GM21576 (cell line): ENCODE data around the gene TMEM62.
A peak's percentile ranks its signal among the peaks of the same experiment; 100 is the strongest.
"Not testable (repeated sequence)": the region's sequence is repeated elsewhere in the genome, so short reads cannot be mapped to it uniquely, and the experiment has no call there.

Experiments
- ATAC-seq: cut with Tn5 transposase; IDR thresholded peaks from one replicate; pipeline ENCODE4 v1.9.1; 2021; ENCODE audit warnings: mild to moderate bottlenecking, moderate library complexity; ENCODE audit not compliant: unreplicated experiment

Gene TMEM62

DNA sequence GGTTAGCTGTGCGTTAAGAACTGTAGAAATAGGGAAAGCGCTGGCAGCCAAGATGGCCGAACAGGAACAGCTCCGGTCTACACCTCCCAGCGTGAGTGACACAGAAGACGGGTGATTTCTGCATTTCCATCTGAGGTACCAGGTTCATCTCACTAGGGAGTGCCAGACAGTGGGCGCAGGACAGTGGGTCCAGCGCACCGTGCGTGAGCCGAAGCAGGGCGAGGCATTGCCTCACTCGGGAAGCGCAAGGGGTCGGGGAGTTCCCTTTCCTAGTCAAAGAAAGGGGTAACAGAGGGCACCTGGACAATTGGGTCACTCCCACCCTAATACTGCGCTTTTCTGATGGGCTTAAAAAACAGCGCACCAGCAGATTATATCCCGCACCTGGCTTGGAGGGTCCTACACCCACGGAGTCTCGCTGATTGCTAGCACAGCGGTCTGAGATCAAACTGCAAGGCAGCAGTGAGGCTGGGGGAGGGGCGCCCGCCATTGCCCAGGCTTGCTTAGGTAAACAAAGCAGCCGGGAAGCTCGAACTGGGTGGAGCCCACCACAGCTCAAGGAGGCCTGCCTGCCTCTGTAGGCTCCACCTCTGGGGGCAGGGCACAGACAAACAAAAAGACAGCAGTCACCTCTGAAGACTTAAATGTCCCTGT, 42.4 kb downstream of the TMEM62 start:
- not testable (repeated sequence) for ATAC-seq

DNA sequence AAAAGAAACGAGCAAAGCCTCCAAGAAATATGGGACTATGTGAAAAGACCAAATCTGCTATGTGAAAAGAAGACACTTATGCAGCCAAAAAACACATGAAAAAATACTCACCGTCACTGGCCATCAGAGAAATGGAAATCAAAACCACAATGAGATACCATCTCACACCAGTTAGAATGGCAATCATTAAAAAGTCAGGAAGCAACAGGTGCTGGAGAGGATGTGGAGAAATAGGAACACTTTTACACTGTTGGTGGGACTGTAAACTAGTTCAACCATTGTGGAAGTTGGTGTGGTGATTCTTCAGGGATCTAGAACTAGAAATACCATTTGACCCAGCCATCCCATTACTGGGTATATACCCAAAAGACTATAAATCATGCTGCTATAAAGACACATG, 43.8 kb downstream of the TMEM62 start:
- ATAC-seq, result not testable (repeated sequence)

DNA sequence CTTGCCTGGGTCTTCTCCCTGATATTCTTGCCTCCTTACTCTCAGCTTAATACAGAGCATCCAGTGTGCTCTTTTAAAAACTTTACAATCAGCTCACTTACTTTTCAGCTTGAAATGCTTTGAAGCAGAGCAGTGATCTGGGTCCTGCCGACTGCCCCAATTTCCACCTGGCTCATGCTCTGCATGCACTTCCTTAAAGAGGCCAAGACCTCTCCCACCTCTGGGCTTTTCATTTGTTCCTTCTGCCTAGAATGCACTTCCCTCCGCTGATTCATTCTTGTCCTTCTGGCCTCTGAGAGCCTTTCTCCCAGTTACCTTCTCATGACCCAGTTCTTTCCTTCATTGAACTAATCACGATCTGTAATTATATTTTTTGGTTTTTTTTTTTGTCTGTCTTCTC, 49.9 kb downstream of the TMEM62 start:
- ATAC-seq, result no peak

DNA sequence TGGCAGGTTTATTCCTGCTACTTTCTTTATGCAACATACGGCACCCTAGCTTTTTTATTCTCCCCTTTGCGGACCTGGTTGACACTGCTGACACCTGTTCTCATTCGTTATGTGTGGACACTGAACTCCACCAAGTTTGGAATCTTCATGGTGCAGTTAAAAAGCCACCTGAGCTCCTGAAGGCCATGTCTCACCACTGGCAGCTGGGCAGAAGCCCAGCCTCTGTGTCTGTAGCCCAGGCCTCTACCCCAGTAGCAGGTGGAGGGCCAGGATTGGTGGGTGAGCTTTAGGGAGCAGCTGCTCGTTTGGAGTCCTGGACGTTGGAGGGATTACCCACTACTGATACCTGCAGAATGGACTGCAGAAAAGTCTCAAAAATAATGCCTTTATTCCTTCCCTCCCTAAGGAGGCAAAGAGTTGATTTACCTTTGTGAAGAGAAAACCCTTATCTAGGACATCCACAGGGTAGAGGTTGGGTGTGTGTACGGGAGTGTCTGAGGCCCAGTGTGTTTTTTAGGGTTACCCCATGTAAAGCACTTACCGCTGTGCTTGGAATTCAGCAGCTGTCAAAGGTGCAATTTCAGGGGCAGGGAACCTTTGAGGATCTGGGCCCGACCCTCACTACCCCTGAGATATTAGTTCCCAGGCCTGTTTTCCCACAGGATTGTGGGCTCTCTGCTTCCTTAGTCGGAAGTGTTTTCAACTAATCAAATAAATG, 51.2 kb downstream of the TMEM62 start:
- no peak for ATAC-seq

DNA sequence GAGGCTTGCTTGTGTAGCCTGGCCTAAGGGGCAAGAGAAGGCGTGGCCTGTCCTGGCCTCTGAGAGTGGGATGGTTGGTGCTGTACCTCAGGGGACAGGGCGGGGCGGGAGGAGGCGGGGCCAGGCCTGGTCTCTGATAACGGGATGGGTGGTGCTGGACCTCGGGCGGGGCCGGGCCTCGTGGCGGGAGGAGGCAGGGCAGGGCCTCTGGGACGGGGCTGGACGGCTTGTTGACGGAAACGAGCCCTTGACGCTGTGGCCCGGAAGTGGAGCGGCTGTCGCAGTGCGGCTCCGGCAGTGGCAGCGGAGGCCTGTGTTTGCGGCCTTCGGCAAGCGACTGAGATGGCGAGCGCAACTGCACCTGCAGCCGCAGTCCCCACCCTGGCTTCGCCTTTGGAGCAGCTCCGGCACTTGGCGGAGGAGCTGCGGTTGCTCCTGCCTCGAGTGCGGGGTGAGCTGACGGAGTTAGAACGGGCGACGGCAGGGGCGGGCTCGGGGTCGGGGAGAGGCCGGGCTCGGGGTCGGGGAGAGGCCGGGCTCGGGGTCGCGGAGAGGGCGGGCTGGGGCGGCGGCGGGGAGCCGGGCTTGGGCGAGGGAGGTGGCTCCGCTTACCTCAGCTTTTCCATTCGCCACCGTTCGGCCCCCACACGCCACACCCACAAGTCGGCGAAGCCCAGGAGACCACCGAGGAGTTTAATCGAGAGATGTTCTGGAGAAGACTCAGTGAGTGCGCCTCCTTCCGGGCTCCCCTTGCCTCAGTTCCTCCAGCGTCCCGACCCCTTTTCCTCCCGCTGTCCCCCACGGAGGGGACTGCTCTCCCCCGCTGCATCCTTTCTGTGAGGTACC, 52.0 kb downstream of the TMEM62 start, which contains the start of gene CCNDBP1:
Gene CCNDBP1, plus strand, starts transcription at position 247 of the 846 bp plus-strand sequence. Its CDS starts 96 bp downstream, at position 343.
- ATAC-seq, result peak; percentile 93

DNA sequence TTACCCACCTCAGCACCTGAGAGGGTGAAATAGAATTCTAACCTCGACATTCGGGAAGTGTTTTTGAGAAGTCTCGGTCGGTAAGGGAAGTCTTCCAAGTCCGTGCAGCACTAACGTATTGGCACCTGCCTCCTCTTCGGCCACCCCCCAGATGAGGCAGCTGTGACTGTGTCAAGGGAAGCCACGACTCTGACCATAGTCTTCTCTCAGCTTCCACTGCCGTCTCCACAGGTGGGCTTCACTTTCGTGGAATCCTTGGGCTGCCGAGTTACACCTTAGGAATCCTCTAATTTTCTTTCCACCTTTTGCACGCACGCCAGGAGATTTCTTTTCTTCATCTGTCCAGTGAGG, 52.6 kb downstream of the TMEM62 start:
- ATAC-seq, result peak; percentile 13

DNA sequence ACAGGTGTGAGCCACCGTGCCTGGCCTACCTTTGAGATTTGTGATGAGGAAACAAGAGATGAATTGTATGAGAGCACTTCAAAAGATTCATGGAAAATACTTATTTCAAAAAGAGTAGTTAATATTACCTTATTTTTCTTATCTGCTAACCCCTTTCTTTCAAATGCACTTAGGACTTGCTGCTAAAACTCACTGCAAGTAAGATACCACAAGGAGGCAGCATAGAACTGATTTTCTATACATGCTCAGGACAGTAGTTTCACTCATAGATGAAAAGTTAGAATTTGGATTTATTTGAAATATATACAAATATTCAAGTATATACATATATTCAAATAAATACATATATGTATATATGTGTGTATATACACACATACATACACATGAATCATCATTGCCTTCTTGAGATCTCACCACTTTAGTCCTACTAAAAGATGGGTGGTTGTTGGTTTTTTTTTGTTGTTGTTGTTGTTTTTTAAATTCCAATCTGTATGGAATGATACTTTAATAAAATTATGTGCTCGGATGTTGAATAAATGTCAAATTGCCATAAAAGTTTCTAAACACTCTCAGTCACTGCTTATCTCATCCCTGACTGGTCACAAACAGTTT, 54.3 kb downstream of the TMEM62 start:
- no peak for ATAC-seq

DNA sequence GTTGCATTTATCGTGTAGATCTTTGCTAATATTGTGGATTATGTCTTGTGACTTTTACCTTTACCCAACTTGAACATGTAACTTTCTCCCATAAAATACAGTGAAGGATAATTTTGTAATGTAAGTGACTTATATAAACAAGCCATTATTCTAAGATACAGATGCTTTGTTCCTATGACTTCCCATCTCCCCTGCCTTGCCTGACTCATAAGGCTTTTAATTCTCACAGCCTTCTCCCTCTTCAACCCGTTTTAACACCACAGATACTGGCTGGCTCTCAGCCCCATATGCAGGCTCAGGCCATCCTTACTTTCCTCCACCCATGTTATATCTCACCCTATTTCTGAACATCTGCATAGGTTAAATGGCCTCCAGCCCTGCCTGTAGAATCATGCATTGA, 55.9 kb downstream of the TMEM62 start:
- no peak for ATAC-seq

DNA sequence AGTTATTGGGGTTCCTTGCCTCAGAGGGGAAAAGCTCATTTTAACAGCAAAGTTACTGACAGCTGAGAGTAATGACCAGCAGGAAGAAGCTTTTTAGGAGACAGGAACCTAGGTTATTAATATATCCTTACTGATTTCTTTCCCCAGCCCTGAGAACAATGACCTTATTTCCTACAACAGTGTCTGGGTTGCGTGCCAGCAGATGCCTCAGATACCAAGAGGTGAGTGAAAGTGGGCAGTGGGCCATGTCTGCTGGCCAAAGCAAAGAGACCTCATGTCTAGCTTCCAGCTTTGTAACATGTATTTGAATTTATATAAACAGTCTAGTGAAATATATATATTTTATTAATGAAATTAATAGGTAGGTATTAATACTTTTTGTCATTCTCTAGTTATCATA, 56.8 kb downstream of the TMEM62 start:
- ATAC-seq, result no peak

DNA sequence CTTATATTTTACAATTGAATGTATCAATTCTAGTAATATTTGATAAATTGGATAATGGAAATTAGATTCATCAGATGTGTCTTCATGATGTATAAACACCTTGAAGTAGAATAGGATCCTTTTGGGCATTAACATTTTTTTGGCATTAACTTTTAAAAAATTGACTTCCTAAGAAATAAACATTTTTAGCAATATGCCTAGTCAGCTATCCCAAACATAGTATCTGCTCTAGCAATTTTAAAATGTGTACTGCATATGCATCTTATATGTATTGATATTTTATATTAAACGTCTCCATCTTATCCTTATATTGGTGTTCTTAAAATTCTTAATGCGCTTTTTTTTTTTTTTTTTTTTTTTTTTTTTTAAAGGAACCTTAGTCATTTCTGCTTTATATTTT, 60.3 kb downstream of the TMEM62 start:
- no peak for ATAC-seq

DNA sequence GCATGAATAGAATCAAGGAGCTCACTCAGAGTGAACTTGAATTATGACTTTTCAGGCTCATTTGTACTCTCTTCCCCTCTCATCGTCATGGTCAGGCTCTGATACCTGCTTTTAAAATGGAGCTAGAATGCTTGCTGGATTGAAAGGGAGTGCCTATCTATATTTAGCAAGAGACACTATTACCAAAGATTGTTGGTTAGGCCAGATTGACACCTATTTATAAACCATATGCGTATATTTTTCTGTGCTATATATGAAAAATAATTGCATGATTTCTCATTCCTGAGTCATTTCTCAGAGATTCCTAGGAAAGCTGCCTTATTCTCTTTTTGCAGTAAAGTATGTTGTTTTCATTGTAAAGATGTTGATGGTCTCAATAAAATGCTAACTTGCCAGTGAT, 61.4 kb downstream of the TMEM62 start:
- no peak for ATAC-seq

DNA sequence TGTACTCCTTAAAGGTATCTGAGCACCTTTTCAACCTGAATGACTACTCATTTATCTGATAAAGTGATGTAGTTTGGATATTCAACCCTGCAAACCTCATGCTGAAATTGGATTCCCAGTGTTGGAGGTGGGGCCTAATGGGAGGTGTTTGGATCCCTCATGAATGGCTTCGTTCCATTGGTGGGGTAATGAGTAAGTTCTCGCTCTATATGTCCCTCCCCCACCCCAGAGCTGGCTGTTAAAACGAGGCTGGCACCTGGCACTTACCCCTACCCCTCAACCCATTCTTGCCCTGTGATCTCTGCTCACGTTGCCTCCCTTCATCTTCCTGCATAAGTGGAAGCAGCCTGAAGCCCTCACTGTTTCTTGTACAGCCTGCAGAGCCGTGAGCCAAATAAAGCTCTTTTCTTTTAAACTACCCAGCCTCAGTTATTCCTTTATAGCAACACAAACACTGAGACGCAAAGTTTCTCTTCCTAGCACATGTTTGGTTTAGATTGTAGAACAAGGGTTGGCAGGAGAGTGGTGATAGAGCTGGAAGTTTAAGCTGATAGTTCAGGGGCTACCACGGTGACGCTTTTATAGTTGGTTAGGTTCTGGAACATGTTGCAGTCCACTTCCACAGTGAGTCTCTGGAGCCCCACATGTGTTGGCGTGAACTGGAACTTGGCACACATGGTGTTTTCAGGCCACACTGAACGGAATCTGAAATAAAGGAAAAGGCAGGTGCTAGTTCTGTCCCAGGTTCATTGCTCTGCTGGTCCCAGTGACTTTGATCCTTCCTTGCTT, 63.6 kb downstream of the TMEM62 start:
- ATAC-seq, result no peak

DNA sequence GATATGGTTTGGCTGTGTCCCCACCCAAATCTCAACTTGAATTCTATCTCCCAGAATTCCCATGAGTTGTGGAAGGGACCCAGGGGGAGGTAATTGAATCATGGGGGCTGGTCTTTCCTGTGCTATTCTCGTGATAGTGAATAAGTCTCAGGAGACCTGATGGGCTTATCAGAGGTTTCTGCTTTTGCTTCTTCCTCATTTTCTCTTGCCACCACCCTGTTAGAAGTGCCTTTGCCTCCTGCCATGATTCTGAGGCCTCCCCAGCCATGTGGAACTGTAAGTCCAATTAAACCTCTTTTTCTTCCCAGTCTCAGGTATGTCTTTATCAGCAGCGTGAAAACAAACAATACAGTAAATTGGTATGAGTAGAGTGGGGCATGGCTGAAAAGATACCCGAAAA, 64.4 kb downstream of the TMEM62 start:
- not testable (repeated sequence) for ATAC-seq

DNA sequence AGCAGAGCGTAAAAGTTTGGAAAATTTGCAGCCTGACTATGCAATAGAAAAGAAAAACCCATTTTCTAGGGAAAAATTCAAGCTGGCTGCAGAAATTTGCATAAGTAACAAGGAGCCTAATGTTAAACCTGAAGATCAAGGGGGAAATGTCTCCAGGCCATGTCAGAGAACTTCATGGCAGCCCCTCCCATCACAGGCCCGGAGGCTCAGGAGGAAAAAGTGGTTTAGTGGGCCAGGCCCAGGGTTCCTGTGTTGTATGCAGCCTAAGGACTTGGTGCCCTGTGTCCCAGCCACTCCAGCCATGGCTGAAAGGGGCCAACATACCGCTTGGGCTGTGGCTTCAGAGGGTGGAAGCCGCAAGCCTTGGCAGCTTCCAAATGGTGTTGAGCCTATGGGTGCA, 65.2 kb downstream of the TMEM62 start:
- not testable (repeated sequence) for ATAC-seq

DNA sequence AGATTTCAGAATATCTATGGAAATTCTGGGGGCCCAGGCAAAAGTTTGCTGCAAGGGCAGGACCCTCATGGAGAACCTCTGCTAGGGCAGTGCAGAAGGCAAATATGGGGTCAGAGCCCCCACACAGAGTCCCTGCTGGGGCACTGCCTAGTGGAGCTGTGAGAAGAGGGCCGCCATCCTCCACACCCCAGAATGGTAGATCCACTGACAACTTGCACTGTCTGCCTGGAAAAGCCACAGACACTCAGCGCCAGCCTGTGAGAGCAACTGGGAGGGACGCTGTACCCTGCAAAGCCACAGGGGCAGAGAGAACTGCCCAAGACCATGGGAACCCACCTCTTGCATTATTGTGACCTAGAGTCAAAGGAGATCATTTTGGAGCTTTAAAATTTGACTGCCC, 65.6 kb downstream of the TMEM62 start:
- no peak for ATAC-seq

DNA sequence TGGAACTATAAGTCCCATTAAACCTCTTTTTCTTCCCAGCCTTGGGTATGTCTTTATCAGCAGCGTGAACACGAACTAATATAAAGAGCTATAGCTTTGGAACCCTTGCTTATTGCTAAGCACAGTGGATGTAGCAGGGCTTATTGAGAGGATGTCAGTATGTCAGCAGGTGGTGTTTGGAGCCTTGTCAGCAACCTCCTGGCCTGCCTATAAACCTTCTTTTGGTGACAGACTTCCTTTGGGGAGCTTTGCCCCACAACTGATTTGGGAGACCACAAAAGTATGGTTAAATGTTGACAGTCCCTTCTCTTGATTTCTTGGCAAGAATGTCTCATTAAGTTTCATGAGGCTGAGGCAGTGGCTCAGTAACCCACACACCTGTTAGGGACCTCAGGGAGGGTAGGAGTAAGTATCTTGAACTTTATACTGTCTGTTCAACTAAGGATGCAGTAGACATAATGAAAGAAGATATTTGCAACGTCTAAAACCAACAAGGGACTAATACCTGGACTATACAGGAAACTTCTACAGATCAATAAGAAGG, 66.6 kb downstream of the TMEM62 start:
- ATAC-seq, result no peak

DNA sequence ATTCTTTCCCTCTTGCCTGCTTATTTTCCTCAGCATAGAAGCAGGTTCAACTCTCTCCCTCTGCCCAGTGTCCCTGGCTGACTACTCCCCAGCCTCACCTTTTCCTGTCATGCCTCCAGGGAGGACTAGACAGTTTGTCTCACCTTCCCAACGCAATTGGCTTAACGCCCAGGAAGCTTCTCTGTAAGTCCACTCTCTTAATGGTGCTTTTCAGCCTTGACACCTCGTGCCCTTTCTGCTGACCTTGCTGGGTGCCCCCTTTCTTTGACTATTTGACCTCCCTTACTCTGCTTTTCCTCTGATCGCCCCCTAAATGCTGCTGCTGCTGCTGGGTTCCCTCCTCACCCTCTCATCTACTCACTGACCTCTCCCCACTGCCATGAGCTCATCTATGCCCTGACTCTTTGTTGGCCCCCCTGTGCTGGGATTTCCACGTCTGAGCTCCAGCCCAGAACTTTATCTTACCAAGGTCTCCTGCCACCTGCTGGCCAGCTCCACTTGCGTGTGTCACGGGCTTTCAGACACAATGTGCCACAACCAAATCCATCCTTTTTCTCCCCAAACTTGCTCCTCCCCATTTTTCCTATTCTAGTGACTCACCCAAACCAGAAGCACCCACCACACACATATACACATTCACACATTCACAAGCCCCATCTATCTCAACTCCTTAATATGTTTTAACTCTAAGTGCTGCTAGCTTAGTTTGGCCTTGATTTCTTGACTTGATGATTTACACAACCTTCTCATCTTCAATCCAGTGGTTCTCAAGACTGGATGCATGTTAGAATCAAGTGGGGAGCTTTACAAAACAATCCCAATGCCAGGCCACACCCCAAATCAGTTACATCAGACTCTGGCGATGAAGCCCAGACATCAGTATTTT, 70.9 kb downstream of the TMEM62 start:
- ATAC-seq, result no peak

DNA sequence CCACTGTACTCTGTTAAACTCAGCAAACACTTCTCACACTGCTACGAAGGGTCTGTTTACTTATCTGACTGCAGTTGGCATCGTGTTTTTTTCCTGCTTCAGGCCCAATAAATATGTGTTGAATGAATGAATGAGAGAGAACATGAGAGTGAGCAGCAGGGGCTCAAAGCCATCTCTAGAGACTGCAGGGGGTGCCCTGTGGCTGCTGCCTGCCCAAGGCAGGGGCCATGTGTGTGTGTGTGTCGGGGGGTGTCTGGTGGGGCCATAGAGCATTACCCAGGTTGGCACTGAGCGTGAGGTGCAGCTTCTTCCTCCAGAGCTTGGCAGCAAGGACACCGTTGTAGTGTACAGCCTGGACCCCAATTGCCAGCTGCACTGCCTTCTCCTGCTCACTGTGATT, 72.7 kb downstream of the TMEM62 start:
- ATAC-seq, result no peak

DNA sequence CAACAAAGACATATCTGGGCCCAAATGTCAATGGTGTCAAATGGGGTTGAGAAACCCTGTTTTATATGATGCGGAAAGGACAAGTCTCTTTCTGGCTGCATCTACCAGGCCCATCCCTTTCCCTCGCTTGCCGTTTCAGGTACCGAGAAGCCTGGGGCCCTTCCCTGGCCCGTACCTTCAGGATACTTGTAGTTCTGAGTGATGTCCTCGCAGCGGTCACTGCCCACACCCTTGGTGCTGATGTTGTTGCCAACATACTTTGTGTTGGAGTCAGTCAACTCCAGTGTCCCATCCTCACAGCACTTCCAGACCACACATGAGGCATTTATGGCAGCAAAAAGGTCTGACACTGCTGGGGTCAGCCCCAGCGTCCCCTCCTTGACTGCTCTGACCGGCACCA, 73.6 kb downstream of the TMEM62 start:
- ATAC-seq, result no peak
